GM19099 (cell line): Measurements from ENCODE around the gene ADARB2.

Experiments
- POLR2A ChIP-seq: IDR thresholded peaks from 3 replicates; pipeline ENCODE4 v1.6.1; 2011; ENCODE audit warnings: low read depth; ENCODE audit not compliant: insufficient read length; ENCODE audit errors: extremely low read depth

Gene ADARB2

DNA sequence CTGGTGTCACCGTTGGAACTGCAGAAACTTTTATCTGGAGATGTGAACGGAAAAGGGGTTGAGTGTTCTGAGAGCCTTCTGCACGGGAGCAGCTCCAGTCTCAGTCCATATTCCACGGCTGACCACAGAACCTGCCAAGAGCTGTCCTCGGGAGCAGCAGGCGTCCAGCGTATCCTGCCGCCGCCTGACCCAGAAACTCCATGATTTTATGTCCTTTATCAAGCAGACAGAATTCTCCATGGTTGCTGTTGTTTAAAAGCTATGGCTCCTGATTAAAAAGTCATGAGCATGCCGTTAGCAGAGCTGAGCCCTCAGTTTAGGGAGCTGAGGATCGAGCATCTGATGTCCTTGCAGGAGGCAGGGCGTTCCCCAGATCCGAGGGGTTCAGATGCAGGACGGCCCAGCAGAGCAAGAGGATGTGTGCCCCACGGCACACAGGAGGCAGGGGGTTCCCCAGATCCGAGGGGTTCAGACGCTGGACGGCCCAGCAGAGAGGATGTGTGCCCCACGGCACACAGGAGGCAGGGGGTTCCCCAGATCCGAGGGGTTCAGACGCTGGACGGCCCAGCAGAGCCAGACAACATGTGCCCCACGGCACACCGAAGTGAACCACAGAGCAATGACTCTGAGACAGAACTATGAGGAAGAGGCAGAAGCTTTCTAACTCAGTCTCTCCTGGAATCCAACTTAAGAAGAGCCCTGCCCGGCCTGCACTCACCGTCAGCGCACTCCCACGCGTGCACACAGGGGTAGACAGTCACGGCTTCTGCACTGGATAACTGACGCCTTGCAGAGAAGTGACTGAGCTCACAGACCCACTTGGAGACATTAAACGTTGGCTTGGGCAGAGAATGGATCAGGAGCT is 584.7 kb downstream of the ADARB2 start:
- no peak for TF ChIP-seq POLR2A

DNA sequence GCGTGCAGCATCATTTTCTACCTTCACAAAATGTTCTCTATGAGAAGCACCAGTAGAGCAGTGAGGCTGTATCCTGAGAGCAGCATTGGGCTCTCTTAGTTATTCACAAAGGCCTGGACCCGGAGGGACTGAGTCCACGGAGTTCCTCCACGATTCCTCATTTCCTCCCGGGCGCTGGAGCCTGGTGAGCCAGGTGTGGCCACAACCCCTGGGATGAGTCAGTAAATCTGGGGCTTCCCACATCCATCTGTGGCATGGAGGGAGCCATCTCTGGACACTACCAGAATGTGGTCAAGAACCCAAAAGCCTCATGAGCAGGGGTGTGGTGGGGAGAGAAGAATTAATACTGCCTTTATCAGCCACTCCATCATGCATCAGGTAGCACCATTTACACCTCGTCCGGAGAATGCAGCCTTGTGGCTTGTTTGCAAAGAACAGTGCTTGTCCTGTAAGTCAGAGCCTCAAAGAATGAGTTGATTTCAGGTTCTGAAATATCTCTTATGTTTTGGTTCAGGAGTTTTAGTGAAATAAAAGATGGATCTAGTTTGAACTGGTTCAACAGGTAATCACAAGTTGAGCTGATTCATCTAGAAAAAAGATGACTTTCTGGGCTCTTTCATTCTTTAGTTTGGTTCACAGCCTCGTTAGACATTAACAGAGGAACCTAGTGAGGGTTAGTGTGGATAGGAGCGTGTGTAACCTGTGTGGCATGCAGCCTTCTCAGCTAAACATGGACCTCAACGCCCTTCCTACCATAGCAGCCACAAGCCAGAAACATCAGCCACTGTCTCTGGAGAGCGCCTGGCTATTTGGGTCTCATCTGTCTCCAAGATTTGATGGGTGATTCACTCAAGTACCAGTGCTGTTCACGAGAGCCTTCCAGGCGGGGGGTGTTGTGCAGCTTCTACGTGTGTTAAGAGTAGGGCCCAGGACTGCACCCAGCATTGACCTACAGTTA is 586.0 kb downstream of the ADARB2 start:
- TF ChIP-seq POLR2A = no peak

GRCh38 chr10:1150638-1150955 is 586.7 kb downstream of the ADARB2 start:
- no peak for TF ChIP-seq POLR2A

DNA sequence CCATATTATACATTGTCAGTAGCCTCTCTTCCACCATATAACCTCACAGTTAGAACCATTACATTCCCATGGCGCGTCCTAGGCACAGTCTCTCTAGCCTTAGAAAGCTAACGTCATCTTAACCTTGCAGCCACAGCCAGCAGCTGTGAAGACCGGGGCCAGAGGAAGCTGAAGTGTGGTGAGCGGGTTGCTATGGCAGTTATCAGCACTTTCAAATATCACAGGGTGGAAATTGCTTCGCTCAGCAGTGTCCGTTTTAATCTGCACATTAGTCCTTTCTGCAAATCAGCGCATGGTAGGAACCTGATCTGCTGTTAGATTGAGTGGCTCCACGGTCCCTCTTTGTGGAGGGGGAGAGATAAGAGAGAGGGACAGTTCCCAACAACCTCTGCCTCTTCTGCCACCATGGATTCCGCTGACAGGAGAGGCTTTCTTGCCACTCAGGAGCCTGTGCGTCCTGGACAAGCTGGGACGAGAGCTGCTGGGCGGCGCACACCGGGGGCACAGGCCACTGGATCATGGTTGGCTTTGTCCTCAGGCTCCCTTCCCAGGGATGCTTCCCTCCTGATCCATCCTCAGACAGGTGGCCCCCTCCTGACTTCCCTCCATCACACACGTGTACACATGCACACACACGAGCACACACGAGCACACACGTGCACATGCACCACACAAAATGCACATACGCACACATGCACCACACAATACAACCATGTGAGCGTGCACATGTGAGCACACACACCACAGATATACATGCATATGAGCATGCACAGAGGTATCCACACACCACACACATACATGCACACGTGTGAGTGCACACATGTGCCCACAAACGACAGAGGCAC is 587.3 kb downstream of the ADARB2 start:
- no peak for TF ChIP-seq POLR2A

GRCh38 chr10:1148855-1149605 is 588.3 kb downstream of the ADARB2 start:
- no peak for TF ChIP-seq POLR2A

DNA sequence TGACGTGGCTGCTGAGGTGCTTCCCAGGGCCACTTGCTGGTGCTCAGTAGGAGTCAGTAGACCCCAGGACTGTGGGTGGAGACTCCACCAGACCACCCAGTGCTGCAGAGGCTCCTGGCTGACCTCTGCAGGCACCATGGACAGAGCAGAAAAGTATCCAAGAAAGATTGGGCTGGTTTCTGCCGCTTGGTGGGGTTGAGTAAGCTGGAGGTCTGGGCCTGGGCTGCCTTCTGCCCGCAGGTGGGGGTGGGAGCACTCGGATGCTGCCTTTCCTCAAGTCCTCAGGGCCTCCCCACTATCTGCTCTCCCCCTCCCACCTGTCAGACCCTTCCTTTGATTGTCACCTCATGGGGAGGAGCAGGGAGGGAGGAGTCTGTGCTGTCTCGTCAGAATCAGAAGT is 589.5 kb downstream of the ADARB2 start:
- no peak for TF ChIP-seq POLR2A

GRCh38 chr10:1142596-1142995 is 594.7 kb downstream of the ADARB2 start:
- no peak for TF ChIP-seq POLR2A

GRCh38 chr10:1141701-1142100 is 595.6 kb downstream of the ADARB2 start:
- no peak for TF ChIP-seq POLR2A

- no peak for TF ChIP-seq POLR2A
These were observed 596.1 kb downstream of the ADARB2 start for GRCh38 chr10:1141261-1141660.

GRCh38 chr10:1138529-1138928 is 598.8 kb downstream of the ADARB2 start:
- no peak for TF ChIP-seq POLR2A

DNA sequence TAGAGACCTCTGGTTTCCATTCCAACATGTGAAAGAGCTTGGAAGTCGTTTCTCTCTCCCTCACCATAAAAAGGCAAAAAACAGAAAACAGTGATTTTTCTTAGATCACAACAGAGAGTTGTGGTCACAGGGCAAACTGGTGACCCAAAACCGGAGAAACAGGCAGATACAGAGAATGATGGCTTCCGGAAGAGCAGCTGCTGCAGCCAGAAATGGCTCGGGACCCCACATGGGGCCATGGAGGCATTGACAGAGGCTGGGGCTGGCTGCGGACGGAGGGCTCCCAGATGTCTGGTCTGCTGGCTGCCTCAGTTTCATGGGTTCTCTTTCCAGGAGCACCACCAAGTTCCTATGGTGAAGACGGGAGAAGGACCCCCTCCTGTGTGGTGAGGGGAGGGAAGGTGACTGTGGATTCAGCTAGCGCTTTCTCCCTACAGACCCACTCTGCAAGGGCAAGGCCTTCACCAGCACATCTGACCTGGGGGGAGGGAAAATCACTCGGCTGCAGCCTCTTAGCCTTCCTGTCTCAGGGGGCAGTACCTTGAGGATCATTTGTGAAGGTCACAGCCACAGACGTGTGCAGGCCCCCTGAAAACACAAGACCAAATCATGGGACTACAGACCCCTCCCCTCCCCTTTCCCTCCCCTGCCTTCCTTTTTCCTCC is 599.7 kb downstream of the ADARB2 start:
- TF ChIP-seq POLR2A = no peak

GRCh38 chr10:1136268-1136667 is 601.1 kb downstream of the ADARB2 start:
- no peak for TF ChIP-seq POLR2A

DNA sequence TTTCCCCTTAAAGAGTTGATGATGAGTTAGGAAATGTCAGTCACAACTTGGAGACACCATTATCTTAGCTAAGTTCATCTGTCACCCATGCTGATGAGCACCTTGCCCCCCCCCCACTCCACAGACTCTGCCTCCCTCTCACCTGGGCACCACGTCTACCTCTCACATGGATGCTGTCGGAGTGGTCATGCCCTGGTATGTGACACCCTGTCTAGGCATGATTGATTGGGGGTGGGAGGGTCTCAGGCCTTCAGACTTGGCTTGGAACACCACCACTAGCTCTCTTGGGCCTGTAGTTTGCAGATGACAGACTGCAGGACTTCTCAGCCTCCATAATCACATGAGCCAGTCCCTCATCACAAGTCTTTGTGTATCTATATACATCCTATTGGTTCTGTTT is 603.2 kb downstream of the ADARB2 start:
- no peak for TF ChIP-seq POLR2A

DNA sequence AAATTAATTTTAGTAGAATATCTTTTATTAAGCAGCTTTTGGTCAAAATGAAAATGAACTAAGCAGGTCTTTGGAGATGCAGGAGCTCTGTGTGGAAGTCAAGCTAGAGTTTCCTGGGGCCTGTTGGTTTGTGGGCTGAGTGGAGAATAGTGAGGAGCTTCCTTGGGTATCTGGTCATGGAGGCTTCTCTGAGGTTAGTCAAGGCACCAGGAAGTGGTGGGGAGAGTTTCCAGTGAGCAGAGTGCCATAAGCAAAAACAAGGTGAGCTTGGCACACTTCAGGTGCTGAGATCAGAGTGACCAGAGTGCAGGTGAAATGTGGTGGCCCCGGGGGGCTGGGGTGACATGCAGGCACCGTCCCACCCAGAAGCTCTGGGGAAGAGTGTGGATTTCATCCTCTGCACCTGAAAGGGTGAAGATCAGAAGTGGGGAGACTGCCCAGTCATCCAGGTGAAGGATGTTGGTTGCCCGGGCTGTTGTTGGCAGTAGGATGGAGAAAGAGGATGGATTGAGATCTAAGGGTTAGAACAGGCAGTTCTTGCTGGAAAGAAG is 603.8 kb downstream of the ADARB2 start:
- no peak for TF ChIP-seq POLR2A

GRCh38 chr10:1132584-1132983 is 604.7 kb downstream of the ADARB2 start:
- no peak for TF ChIP-seq POLR2A
